ENCODE measurements around the gene CFDP1. TPM values are rescaled to one million over a fixed set of nuclear protein-coding genes. Genes with fewer than 3 reads are reported as not detected.

Gene CFDP1
- polyA plus RNA-seq, 1 donor (not counting 4 experiments of a cell fraction or from before 2014, with no cell fraction given), result 42.1 TPM

GRCh38 chr16:75392906-75393305 lies 40.4 kb downstream of the CFDP1 start:
- no peak overlapping the region for H3K4me2 ChIP-seq (ENCODE audit: control insufficient read depth, extremely low read depth, insufficient read depth, low read depth, low read length)
- H3K27ac ChIP-seq (ENCODE audit: control insufficient read depth, insufficient read depth, low read length), result no peak overlapping the region
- no peaks in the 10 kb centered on the region for H4K20me1 ChIP-seq (ENCODE audit: control insufficient read depth, extremely low read depth, insufficient read depth, low read length)
- H2AFZ ChIP-seq (ENCODE audit: control insufficient read depth, low read length), result no peak overlapping the region
- TF ChIP-seq CTCF (optimal IDR thresholded peaks at IDR 0.05 in 1 of 3, IDR thresholded peaks at IDR 0.05 in 1 of 3, conservative IDR thresholded peaks at IDR 0.05 in 1 of 3; ENCODE audit: extremely low read depth in 1 of 3, insufficient read depth in 2 of 3, low read length in 3 of 3) (no peak), EZH2 (IDR thresholded peaks at IDR 0.05; ENCODE audit: low read length) (no peak)
- FAIRE-seq (no peak), DNase-seq (ENCODE audit: low read depth, low spot score) (no peak)
- peaks cover 5% of the 10 kb centered on the region for H3K4me1 ChIP-seq (ENCODE audit: control insufficient read depth, extremely low read depth, insufficient read depth, low read length)
- dilution Hi-C loops (cut with MboI; ENCODE audit: extremely low pct_ligation_motif_present, low sequenced_read_pairs), result loop anchor here (25.0 kb wide), 1 partner anchor 156 kb away; no protein-coding TSS in a partner anchor
- H3K9me3 ChIP-seq (ENCODE audit: control insufficient read depth, low read depth, low read length), result no peaks in the 10 kb centered on the region
- H3K79me2 ChIP-seq (ENCODE audit: control insufficient read depth, insufficient read depth, low read length), result no peaks in the 10 kb centered on the region
- no peaks in the 10 kb centered on the region for H3K27me3 ChIP-seq (ENCODE audit: control insufficient read depth, extremely low read depth, insufficient read depth, low read length)
- no peak overlapping the region for H3K9ac ChIP-seq (ENCODE audit: control insufficient read depth, extremely low read depth, insufficient read depth, low read length)
- H3K4me3 ChIP-seq (ENCODE audit: control insufficient read depth in 2 of 3, extremely low read depth in 1 of 3, insufficient read depth in 2 of 3, low read depth in 1 of 3, low read length in 3 of 3), result no peak overlapping the region
- H3K36me3 ChIP-seq (ENCODE audit: control insufficient read depth in 2 of 2, extremely low read depth in 1 of 2, insufficient read depth in 2 of 2, low read length in 2 of 2), result peaks cover 6 to 10% of the 10 kb centered on the region in 2 experiments
- no peaks in the 10 kb centered on the region for H3K9me1 ChIP-seq (ENCODE audit: control insufficient read depth, extremely low read depth, insufficient read depth, low read length)

GRCh38 chr16:75390926-75391653 lies 42.2 kb downstream of the CFDP1 start:
- FAIRE-seq (no peak), DNase-seq (ENCODE audit: low read depth, low spot score) (no peak)
- dilution Hi-C loops (cut with MboI; ENCODE audit: extremely low pct_ligation_motif_present, low sequenced_read_pairs), result loop anchor here (25.0 kb wide), 1 partner anchor 154 kb away; no protein-coding TSS in a partner anchor
- TF ChIP-seq CTCF (optimal IDR thresholded peaks at IDR 0.05 in 1 of 3, IDR thresholded peaks at IDR 0.05 in 1 of 3, conservative IDR thresholded peaks at IDR 0.05 in 1 of 3; ENCODE audit: extremely low read depth in 1 of 3, insufficient read depth in 2 of 3, low read length in 3 of 3), result no peak
- no peak for TF ChIP-seq EZH2 (IDR thresholded peaks at IDR 0.05; ENCODE audit: low read length)
- H4K20me1 ChIP-seq (ENCODE audit: control insufficient read depth, extremely low read depth, insufficient read depth, low read length), result no peaks in the 10 kb centered on the region
- peaks cover 6 to 10% of the 10 kb centered on the region in 2 experiments for H3K36me3 ChIP-seq (ENCODE audit: control insufficient read depth in 2 of 2, extremely low read depth in 1 of 2, insufficient read depth in 2 of 2, low read length in 2 of 2)
- peaks cover 5% of the 10 kb centered on the region for H3K4me1 ChIP-seq (ENCODE audit: control insufficient read depth, extremely low read depth, insufficient read depth, low read length)
- H3K27ac ChIP-seq (ENCODE audit: control insufficient read depth, insufficient read depth, low read length), result no peak overlapping the region
- H3K4me3 ChIP-seq (ENCODE audit: control insufficient read depth in 2 of 3, extremely low read depth in 1 of 3, insufficient read depth in 2 of 3, low read depth in 1 of 3, low read length in 3 of 3), result no peak overlapping the region
- no peaks in the 10 kb centered on the region for H3K9me1 ChIP-seq (ENCODE audit: control insufficient read depth, extremely low read depth, insufficient read depth, low read length)
- no peak overlapping the region for H3K4me2 ChIP-seq (ENCODE audit: control insufficient read depth, extremely low read depth, insufficient read depth, low read depth, low read length)
- no peak overlapping the region for H2AFZ ChIP-seq (ENCODE audit: control insufficient read depth, low read length)
- H3K9ac ChIP-seq (ENCODE audit: control insufficient read depth, extremely low read depth, insufficient read depth, low read length), result no peak overlapping the region
- no peaks in the 10 kb centered on the region for H3K27me3 ChIP-seq (ENCODE audit: control insufficient read depth, extremely low read depth, insufficient read depth, low read length)
- H3K9me3 ChIP-seq (ENCODE audit: control insufficient read depth, low read depth, low read length), result no peaks in the 10 kb centered on the region
- H3K79me2 ChIP-seq (ENCODE audit: control insufficient read depth, insufficient read depth, low read length), result no peaks in the 10 kb centered on the region

Data from keratinocyte (primary cell).